WTC11 (cell line): Measurements from ENCODE around the gene SYCP2. TPM values are rescaled to one million over a fixed set of nuclear protein-coding genes. Genes with fewer than 3 reads are reported as not detected.

ENCODE experiments used
- ATAC-seq: fragments of 200-7000 bp; cut with Tn5 transposase; 2 replicates; pipeline ENCODE4 v1.10.0; 2021; ENCODE audit warnings: mild to moderate bottlenecking, moderate library complexity
- CTCF ChIA-PET: fragments of 300-600 bp; sonication (Branson Sonifier 250); formaldehyde crosslinking; loops from one replicate; lab custom pipeline; 2021; ENCODE audit warnings: antibody characterized with exemption; lab: Charles Lee
- POLR2A ChIA-PET: fragments of 350-600 bp; sonication (Branson Sonifier 250); formaldehyde crosslinking; loops from one replicate; lab custom pipeline; 2021; ENCODE audit warnings: antibody characterized with exemption; lab: Charles Lee
- DNase-seq: peaks from one replicate; pipeline ENCODE4 v3.0.0; 2021; ENCODE audit warnings: low spot score
- H3K27ac Mint-ChIP-seq: 2 replicates; pipeline ENCODE4 v1.8.0; 2021; ENCODE audit warnings: mixed read lengths
- H3K27me3 Mint-ChIP-seq: 2 replicates; pipeline ENCODE4 v1.8.0; 2021; ENCODE audit warnings: low read depth, mild to moderate bottlenecking, moderate library complexity, mixed read lengths
- H3K36me3 Mint-ChIP-seq: 2 replicates; pipeline ENCODE4 v1.8.0; 2021; ENCODE audit warnings: mixed read lengths
- H3K4me1 Mint-ChIP-seq: 2 replicates; pipeline ENCODE4 v1.8.0; 2022; ENCODE audit warnings: mixed read lengths
- H3K4me3 Mint-ChIP-seq: 2 replicates; pipeline ENCODE4 v1.8.0; 2021; ENCODE audit warnings: mild to moderate bottlenecking, moderate library complexity, mixed read lengths
- H3K9me3 Mint-ChIP-seq: 2 replicates; pipeline ENCODE4 v1.8.0; 2021; ENCODE audit warnings: mixed read lengths
- AFF4 ChIP-seq: sonication (generic); formaldehyde crosslinking; IDR thresholded peaks from 2 replicates; pipeline ENCODE4 v1.8.1; 2023; ENCODE audit warnings: mild to moderate bottlenecking, missing genetic modification reagents, borderline replicate concordance
- CDX4 ChIP-seq: fragments of 250-450 bp; sonication (Bioruptor Pico); IDR thresholded peaks from 2 replicates; pipeline ENCODE4 v1.9.0; 2021; ENCODE audit warnings: moderate library complexity, mild to moderate bottlenecking, inconsistent platforms, borderline replicate concordance
- E2F4 ChIP-seq: sonication (generic); formaldehyde crosslinking; IDR thresholded peaks from 2 replicates; pipeline ENCODE4 v1.8.1; 2022; ENCODE audit warnings: low read depth, mild to moderate bottlenecking, moderate library complexity, missing genetic modification reagents, borderline replicate concordance
- ERG ChIP-seq: fragments of 250-450 bp; sonication (Bioruptor Pico); IDR thresholded peaks from 2 replicates; pipeline ENCODE4 v1.8.0; 2021; ENCODE audit warnings: mild to moderate bottlenecking
- JAZF1 ChIP-seq: fragments of 250-450 bp; sonication (Bioruptor Pico); IDR thresholded peaks from 2 replicates; pipeline ENCODE4 v1.9.0; 2021; ENCODE audit warnings: moderate library complexity, mild to moderate bottlenecking, inconsistent platforms
- KAT7 ChIP-seq: sonication (generic); formaldehyde crosslinking; IDR thresholded peaks from 2 replicates; pipeline ENCODE4 v1.8.1; 2023; ENCODE audit warnings: missing genetic modification reagents, mild to moderate bottlenecking, borderline replicate concordance
- PRDM15 ChIP-seq: sonication (generic); formaldehyde crosslinking; IDR thresholded peaks from 2 replicates; pipeline ENCODE4 v1.8.0; 2022; ENCODE audit warnings: missing genetic modification reagents
- SMAD3 ChIP-seq: sonication (generic); formaldehyde crosslinking; IDR thresholded peaks from 2 replicates; pipeline ENCODE4 v1.8.0; 2022; ENCODE audit warnings: missing genetic modification reagents, mild to moderate bottlenecking, borderline replicate concordance
- SOX15 ChIP-seq: fragments of 250-450 bp; sonication (Bioruptor Pico); IDR thresholded peaks from 2 replicates; pipeline ENCODE4 v1.9.0; 2021; ENCODE audit warnings: mild to moderate bottlenecking
- TP53 ChIP-seq: sonication (generic); formaldehyde crosslinking; IDR thresholded peaks from 2 replicates; pipeline ENCODE4 v1.8.1; 2023; ENCODE audit warnings: mild to moderate bottlenecking, missing genetic modification reagents
- ZMAT4 ChIP-seq: fragments of 250-450 bp; sonication (Bioruptor Pico); IDR thresholded peaks from 2 replicates; pipeline ENCODE4 v1.9.0; 2021; ENCODE audit warnings: mild to moderate bottlenecking
- ZNF532 ChIP-seq: fragments of 250-450 bp; sonication (Bioruptor Pico); IDR thresholded peaks from 2 replicates; pipeline ENCODE4 v1.9.0; 2021; ENCODE audit warnings: mild to moderate bottlenecking, borderline replicate concordance
- total RNA-seq: library from RNA; stranded (reverse); gene quantifications from 3 replicates; pipeline ENCODE4 v1.2.3, GENCODE V29; 2021

SYCP2 gene
- total RNA-seq, 1 experiment from 2014 or later = 0.31 TPM

- TF ChIP-seq ZMAT4 (no peak), CDX4 (CRISPR knock-in tag) (no peak), E2F4 (CRISPR knock-in tag) (no peak), KAT7 (no peak), JAZF1 (CRISPR knock-in tag) (no peak)
Measured at GRCh38 chr20:59817406-59817805, 116.0 kb downstream of the SYCP2 start (continued).

GRCh38 chr20:59816146-59816738, 117.2 kb downstream of the SYCP2 start:
- ChIA-PET CTCF (no interaction called here), POLR2A (no interaction called here)
- Mint-ChIP-seq H3K36me3 (no peaks in the 10 kb centered on the region), H3K4me3 (no peak overlapping the region), H3K4me1 (no peaks in the 10 kb centered on the region), H3K27ac (no peak overlapping the region), H3K9me3 (no peaks in the 10 kb centered on the region), H3K27me3 (peaks cover 20% of the 10 kb centered on the region)
- no peak for ATAC-seq
- no peak for DNase-seq
- no peak for TF ChIP-seq SMAD3 (CRISPR knock-in tag)
- no peak for TF ChIP-seq AFF4
- no peak for TF ChIP-seq PRDM15 (CRISPR knock-in tag)
- no peak for TF ChIP-seq SOX15 (CRISPR knock-in tag)
- TF ChIP-seq TP53 (CRISPR knock-in tag) = no peak
- TF ChIP-seq ERG = no peak
- TF ChIP-seq ZNF532 (CRISPR knock-in tag) = no peak
